Loucy (cell line): Measurements from ENCODE around the gene GCFC2.

Experiments
- EZH2phosphoT487 ChIP-seq: fragments of 200-600 bp; IDR thresholded peaks from 2 replicates; pipeline ENCODE4 v1.6.1; 2018; ENCODE audit warnings: antibody characterized with exemption, mild to moderate bottlenecking, moderate library complexity, borderline replicate concordance
- TF ChIP-seq, protein P1 (sequence below): fragments of 200-600 bp; sonication (generic); conservative IDR thresholded peaks from 2 replicates; pipeline ENCODE4 v1.5.1; 2014; ENCODE audit warnings: mild to moderate bottlenecking, antibody characterized with exemption, low read length

- TF ChIP-seq, protein P1, sequence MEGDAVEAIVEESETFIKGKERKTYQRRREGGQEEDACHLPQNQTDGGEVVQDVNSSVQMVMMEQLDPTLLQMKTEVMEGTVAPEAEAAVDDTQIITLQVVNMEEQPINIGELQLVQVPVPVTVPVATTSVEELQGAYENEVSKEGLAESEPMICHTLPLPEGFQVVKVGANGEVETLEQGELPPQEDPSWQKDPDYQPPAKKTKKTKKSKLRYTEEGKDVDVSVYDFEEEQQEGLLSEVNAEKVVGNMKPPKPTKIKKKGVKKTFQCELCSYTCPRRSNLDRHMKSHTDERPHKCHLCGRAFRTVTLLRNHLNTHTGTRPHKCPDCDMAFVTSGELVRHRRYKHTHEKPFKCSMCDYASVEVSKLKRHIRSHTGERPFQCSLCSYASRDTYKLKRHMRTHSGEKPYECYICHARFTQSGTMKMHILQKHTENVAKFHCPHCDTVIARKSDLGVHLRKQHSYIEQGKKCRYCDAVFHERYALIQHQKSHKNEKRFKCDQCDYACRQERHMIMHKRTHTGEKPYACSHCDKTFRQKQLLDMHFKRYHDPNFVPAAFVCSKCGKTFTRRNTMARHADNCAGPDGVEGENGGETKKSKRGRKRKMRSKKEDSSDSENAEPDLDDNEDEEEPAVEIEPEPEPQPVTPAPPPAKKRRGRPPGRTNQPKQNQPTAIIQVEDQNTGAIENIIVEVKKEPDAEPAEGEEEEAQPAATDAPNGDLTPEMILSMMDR, result no peak
- no peak for TF ChIP-seq EZH2phosphoT487
These were observed 8.1 kb downstream of the GCFC2 start for GRCh38 chr2:75702593-75702992.
